LoVo (cell line): ENCODE data around the gene SMIM5.
"Not testable (repeated sequence)": the region's sequence is repeated elsewhere in the genome, so short reads cannot be mapped to it uniquely, and the experiment has no call there.

Experiments used
- DNase-seq: peaks from one replicate; pipeline ENCODE4 v3.0.0-alpha.2; 2016; ENCODE audit warnings: low spot score

Gene SMIM5

DNA sequence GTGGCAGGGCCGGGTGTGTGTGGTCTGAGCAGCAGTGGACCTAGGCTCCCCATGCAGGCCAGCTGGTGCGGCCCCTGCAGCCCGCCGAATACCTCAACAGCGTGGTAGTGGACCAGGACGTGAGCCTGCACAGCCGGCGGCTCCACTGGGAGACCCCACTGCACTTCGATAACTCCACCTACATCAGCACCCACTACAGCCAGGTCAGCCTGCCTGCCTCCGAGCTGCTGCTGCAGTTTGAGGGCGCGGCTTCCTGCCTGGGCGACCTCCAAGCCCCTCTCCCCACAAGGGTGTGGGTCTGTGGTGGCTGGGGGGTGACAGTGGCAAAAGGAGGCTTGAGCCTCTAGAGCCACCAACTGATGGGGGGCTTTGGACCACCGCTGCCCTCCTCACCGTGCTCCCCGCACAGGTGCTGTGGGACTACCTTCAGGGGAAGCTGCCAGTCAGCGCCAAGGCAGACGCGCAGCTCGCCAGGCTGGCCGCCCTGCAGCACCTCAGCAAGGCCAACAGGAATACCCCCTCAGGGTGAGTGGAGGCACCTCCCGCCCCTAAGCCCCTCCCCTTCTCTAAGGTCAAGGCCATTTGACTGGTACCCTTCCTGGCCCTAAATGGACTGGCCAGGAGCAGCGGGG is 8.4 kb upstream of the SMIM5 start:
- DNase-seq: no peak

DNA sequence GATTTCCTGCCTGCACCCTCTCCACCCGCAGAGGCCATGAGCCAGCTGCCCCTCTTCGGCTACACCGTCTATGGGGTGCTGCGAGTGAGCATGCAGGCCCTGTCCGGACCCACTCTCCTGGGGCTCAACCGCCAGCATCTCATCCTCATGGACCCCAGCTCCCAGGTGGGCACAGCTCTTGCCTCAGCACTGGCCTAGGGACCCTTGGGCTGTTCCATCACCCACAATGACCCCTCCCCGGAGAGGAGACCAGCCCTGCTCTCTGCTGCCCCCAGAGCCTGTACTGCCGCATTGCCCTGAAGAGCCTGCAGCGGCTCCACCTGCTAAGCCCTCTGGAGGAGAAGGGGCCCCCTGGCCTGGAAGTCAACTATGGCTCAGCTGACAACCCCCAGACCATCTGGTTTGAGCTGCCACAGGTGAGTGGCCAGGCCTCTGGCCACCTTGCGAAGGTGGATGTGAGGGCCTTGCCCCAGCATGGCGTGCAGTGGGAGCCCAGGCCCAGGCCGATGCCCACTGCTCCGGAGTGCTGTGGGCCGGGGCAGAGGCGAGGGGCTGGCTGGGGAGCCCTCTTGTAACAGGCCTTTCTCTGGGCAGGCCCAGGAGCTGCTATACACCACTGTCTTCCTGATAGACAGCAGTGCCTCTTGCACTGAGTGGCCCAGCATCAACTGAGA is 7.3 kb upstream of the SMIM5 start:
- DNase-seq: no peak

DNA sequence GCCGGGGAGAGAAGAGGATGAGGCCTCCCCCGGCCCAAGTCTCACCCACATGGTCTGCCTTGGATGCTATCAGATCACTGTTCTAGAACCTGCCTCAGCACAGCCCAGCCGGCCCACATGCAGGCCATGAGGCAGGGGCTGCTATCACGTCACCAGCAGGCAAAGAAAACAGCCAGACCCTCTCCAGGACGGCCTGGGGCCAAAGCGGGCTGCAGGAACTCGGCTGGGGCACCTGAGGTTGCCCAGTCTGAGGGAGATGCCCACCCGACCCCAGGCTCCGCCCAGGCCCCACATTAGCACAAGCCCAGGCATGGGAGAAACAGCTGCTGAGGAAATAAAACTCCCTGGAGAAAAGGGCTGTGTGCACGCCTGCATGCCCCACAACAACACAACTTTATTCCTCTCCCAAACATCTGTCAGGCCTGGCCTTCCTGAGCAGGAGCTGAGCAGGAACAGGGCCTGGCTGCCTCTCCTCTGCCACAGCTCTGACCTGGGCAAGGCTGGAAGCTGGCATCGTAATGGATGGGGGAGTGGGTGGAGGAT is 6.7 kb upstream of the SMIM5 start:
- no peak for DNase-seq

DNA sequence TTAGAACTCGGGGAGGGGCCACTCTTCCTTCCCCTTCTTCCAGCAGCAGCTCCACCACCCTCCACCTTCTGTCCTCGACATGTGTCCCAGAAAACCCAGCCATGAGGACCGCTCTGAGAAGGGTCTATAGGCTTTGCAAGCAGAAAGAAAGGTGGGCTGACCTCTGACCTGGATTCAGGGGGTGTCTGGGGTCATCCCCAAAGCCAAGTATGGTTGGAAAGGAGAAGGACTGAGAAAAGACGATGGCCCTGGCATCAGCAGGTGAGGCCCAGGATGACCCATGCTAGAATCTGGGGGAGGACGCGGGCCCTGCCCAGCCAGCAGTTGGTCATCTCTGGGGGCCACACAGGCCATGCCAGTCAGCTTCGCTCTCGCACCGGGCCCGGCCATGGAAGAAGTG is 6.1 kb upstream of the SMIM5 start:
- no peak for DNase-seq

DNA sequence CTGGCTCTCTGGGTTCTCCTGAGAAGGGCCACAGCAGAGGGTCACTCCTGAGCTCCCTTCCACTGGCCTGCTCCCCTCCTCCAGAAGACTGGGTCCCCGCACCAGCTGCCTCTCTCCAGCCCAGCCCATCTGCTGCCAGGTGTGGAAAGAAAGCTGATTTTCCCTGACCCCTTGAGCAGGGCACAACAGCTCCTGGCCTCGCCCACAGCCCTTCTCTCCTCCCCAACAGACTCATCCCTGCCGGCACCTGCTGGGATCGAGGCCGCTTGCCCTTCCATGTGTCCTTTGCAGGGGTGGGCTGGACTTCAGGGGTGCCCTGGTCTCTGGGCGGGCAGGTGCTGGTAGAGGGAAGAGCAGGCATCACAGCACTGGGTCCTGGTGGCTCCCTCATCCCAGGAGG is 4.8 kb upstream of the SMIM5 start:
- DNase-seq: no peak

DNA sequence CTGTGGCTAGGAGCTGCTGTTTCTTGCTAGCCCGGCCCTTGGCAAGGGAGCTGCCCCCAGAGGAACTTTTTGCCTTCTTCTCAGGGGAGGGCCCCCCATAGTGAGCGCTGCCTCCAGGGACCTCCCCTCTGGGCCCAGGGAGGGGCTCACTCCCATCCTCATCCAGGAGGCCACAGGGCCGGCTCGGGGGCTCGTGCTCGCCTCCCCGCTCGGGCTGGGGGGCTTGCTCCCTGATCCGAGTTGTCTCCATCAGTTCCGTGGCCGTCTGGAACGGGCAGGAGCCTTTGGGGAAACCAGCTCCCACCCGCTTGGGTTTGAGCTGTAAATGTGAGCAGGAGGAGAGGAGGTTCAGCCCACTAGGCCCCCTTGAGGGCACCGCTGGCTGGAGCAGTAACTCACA is 4.1 kb upstream of the SMIM5 start:
- DNase-seq: no peak

DNA sequence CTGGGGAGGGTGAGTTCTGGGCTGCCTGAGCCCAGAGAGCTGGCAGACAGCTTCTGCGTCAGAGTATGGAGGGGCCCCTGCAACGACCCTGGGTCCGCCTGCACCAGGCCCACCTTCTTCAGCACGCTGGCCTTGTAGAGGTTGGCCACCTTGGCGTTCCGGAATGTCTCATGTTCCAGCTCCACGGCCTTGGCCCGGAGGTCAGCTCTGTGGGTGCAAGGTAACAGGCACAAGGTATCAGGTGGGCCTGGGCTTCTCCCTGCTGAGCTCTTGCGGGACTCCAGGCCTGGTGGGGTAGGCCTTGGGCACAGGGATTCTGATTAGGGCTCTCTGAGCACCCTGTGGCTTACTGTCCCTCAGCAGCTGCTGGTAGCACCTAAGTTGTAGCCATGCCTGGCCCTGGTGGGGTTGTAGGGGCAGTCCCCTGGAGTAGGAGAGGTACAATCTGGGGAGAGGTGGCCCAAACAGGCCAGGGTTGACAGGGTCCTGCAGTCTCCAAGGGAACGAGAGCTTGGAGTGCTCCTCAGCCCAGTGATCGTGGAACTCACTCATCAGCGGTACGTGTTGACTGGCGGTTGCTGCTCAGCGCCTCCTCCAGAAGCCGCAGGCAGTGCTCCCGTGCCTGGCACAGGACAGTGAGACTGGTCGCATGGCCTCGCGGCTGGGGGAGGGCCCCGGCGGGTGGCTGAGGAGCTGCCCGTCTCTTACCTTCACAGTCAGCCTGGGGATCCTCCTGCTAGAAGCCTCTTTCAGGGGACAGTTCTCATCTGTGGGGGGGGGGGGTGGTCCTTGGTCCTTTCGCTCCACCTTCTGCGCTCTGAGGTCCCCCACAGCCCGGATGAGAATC is 2.9 kb upstream of the SMIM5 start:
- DNase-seq: no peak

DNA sequence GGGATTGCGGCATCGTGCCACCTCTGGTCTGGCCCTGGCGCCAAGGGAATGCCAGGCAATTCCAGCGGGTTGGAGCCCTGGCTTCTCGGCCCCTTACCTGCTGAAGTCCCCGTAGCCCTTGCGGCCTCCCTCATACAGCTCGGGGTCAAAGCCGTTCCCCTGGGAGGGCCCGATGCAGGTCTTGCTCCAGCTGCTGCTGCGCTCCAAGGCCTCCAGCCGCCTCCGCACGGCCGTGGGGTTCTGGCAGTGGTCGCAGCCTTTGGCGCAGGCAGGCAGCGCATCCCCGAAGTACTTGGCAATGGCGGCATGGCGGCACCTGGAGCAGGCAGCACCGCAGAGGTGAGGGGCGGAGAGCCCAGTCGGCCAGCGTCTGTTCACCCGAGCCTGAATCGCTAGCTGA is 1.9 kb upstream of the SMIM5 start:
- no peak for DNase-seq

DNA sequence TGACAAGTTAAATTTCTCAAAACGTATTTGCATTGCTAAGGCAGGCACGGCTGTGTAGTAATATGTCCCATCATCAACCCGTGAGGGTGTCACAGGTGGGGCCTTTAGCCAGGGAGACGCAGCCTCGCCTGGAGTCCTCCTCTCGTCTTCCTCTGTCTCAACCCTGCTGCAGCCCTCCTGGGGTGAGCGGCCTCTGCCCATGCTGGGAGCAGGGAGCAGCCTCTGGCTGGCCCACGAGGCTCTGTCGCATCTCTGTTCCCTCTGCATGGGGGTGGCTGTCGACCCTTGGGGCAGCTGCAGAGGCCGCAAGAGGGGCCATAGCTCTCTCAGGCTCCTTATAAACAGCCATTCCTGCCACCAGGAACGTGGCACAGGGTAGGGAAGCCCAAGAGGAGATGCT is 806 bp upstream of the SMIM5 start:
- no peak for DNase-seq

DNA sequence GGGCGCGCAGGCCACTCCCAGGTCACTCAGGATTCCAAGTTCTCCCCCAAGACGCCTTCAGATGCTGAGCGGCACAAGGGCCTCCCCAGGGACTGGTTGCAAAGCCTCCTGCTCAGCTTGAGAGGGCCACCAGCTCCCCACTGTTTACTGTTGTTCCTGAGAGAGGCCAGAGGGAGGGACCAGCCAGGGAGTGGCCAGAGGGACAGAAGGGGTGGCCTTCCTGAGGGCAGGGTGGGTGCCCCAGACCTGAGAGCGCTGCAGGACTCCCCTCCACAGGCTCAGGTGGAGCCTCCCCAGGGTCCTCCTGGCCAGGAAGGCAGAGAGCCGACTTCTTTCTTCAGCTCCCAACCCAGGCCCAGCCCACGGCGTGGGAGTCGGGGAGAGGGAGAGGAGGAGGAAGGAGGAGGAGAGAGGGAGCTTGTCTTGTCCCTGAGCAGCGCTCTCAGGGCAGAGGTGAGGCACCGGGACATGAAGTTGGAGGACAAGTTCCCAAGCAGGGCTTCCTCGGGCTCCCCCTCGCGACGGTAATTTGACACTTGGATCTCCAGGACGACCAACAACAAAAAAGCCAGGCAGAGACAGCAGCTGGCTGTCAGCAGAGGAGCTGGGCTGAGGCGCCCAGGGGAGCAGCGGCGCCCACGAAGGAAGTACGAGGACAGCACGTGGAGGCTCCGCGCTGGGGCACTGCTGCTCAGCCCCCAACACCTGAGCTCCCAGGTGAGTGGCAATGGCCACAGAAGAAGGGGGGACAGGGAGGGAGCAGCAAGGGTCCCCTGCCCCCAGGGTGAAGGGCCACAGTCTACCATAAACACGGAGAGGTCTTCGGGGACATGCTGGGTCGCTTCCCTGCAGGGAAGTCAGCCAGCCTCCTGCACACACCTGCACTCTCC is 497 bp downstream of the SMIM5 start:
- DNase-seq: peak; percentile 87

DNA sequence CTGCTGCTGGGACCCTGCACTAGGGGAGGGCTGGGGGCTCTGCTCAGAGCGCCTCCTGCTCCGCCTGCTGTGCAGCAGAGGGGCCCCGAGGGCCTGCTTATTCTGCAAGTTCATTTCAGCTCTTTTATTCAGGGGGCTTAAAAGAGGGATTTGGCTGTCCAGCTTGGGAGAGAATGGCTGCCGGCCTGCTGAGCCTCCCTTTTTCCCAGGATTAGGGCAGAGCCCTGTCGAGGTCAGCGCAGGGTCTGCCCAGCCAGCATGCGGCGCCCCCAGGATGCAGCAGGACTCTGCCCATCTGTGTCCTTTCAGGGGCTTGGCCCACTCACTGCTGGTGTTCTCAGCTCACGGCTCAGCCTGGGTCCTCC is 1.1 kb downstream of the SMIM5 start:
- no peak for DNase-seq

DNA sequence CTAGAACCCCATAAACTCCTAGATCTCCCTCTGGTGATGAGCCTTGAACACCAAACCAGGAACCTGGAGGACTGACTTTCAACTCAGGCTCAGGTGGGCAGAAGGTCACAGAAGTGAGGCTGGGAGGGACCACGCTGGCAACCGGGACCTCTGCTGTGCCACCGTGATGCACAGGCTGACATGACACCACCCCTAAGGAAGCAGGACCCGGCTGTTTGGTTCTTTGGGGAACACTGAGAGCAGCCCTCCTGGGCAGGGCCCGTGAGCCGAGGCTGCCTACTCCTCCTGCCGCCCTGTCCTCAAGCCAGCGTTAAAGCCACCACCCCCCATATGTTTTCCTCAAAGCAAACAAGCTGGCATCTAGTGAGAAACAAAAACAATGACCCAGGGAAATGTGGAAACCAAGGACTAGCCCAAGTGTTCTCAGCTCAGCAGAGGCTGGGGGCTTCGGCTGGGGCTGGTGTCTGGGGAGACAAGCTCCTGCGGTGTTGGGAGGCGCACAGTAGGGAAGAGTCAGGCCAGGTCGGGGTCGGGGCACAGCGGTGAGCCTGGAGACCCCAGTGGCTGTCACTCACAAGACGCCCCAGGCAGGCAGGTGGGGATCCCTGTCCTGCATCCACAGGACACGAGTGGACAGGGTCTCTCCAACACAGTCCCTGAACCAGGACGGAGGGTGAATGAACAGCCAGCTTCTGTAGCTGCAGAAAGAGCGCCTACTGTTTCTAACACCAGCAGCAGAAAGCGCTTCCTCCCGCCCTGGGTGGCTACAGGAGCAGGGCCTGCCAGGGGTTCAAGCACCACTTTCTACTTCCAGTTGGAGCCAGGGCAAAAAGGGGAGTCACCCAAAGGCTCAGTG is 1.7 kb downstream of the SMIM5 start:
- no peak for DNase-seq

DNA sequence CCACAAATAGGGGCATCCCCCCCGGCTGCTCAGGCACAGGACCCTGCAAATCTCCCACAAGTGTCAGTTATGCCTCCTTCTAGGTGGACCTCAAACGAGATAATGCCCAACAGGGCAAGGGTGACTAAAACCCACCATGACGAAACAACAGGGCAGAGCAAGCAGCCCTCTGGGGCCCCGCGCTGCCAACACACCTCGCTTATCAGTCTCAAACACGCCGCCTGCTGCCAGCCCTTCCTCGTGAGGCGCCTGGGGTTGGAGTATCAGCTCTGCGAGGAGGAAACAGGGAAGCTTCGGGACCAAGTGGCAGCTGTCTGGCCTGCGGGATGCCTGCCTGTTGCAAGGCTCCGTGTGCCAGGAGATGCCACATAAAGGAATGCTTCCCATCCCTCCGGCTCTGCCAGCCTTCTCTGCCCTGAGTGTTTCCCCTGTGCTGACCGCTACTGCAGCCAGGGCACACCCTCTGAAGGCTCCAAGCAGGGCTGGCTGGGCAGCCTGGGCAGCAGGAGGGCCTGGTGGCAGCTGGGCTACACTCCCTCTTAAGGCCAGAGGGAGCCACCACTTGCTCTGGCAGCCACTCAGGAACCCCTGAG is 2.5 kb downstream of the SMIM5 start:
- no peak for DNase-seq

DNA sequence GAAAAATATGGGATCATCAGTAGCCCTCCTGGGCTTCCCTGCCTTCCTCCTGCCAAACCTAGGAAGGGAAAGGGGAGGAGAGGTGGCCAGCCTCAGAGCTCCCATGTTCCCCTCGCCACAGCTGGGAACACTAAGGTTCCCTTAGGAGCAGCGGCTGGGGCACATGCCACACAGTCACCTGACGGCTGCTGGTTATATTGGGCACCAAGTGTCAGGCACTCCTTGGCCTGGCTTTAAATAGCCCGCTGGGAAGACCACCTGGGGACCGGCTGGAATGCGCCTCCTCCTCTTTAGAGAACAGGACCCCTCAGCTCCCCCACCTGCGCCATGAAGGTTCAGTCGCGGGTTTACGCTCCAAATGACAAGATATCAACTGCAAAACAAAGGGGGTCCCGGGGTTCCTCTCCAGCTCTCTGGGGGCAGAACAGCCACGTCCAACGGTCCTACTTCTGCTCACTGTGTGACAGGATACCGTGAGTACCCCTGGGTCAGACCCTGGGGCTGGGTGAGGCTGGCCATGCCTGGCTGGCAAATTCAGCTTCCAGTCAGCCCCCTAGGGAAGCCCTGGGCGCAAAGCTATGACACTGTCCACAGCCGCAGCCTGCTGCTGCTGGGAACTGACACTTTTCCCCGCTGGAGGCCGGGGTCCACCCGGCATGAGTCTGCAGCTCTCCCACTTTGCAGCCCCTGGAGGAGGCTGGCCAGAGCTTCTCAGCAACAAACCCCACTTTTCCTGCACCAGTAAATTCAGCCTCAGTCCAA is 3.3 kb downstream of the SMIM5 start:
- no peak for DNase-seq

DNA sequence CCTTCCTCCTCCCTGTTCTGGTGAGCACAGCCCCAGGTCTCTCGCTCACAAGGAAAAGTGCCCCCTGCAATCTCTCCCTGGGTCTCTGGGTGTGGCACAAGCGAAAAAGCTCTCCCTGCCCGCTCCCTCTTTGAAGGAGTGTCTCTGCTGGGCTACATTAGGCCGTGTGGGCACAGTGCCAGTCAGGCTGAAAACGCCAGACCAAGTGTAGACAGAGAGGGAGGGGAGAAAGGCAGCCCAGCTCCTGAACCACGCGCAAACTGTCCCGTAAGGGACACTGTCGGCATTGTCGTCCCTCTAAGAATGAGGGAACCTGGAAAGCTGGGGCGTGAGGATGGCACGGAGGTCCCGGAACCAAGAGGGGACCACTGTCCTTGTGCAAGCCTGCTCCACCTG is 3.9 kb downstream of the SMIM5 start:
- DNase-seq: no peak

DNA sequence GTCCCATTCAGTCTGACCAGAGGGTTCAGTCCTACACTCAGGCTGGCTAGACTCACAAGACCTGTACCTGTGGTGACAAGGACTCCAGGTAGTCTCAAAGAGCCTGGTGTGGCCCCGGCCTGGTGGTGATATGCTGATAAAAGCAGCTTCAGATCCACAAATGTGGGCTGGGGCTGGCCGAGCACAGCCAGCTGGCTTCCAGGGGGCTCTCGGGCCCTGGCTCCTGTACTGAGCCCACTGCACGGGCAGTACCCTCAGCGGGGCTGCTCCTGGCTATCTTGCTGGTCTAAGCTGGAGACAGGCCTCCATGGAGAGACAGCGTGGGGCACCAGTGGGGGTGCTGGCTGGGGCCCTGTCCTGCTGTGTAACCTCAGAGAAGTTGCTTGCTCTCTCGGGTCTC is 4.3 kb downstream of the SMIM5 start:
- no peak for DNase-seq

DNA sequence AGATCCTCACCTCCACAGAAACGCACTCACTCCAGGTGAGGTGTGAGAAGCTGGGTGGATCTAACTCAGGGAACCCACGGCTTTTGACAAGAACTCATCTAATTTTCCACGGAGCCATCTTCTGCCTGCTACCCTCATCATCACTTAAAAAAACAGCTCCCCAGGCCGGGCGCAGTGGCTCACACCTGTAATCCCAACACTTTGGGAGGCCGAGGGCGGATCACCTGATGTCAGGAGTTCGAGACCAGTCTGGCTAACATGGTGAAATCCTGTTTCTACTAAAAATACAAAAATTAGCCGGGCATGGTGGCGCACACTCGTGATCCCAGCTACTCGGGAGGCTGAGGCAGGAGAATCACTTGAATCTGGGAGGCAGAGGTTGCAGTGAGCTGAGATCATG is 4.8 kb downstream of the SMIM5 start:
- DNase-seq: not testable (repeated sequence)

DNA sequence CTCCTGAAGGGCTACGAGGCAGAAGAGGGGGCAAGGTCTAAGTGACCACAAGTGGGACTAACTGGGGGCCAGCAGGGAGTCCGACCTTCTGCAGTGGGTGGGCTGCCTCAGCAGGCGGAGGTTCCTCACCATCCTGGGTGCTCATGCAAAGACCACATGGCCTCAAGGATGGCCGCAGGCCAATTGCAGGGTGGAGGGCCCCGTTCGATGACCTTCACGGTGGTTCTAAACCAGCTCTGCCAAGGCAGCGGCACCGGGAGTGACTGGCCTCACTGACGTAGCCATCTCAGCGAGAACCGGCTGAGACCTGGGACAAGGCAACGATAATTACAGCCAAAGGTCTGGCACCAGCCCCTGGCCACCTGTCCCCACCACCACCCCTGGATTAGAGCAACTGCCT is 5.7 kb downstream of the SMIM5 start:
- no peak for DNase-seq

DNA sequence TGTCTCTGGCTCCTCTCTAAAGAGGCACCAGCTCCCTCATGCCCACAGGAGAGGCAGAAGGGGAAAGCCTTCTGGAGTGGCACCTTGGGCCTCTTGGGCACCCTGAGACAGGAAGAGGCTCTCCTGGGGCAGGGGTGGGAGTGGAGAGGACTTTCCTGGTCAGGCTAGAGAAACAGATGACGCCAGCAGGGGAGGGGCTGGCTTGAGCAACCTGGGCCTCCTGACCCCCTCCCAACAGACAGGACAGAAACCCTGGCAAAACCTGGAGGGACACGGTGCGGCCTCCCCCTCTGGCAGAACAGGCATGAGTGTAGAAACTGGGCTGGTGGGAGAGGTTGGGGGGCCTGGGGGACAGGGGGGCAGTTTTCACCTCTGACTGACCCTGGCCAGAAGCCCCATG is 6.1 kb downstream of the SMIM5 start:
- no peak for DNase-seq
